Subcutaneous abdominal adipose tissue (tissue), 5 donors: ENCODE measurements around the gene OSTM1.
"Not testable (repeated sequence)": the region's sequence is repeated elsewhere in the genome, so short reads cannot be mapped to it uniquely, and the experiment has no call there.

ENCODE experiments used
- H3K27ac ChIP-seq: one replicate; pipeline ENCODE4 v1.7.0; 2013; ENCODE audit warnings: low read depth, mild to moderate bottlenecking, inconsistent platforms, low read length, moderate library complexity
- H3K27me3 ChIP-seq, 5 donors: one replicate each; pipeline ENCODE4 v1.7.0; 2013; ENCODE audit warnings: low read length in 5 of 5, inconsistent platforms in 1 of 5; ENCODE audit not compliant: control insufficient read depth in 5 of 5, insufficient read depth in 4 of 5
- H3K36me3 ChIP-seq, 5 donors: one replicate each; pipeline ENCODE4 v1.7.0; 2013; ENCODE audit warnings: low read length in 5 of 5; ENCODE audit not compliant: control insufficient read depth in 5 of 5, insufficient read depth in 5 of 5
- H3K4me1 ChIP-seq, 5 donors: one replicate each; pipeline ENCODE4 v1.7.0; 2013; ENCODE audit warnings: low read length in 5 of 5, mild to moderate bottlenecking in 3 of 5, moderate library complexity in 1 of 5; ENCODE audit not compliant: control insufficient read depth in 5 of 5, insufficient read depth in 5 of 5
- H3K4me3 ChIP-seq, 5 donors: one replicate each; pipeline ENCODE4 v1.7.0; 2013; ENCODE audit warnings: low read length in 5 of 5, low read depth in 1 of 5
- H3K9ac ChIP-seq, 5 donors: one replicate each; pipeline ENCODE4 v1.7.0; 2013; ENCODE audit warnings: low read length in 5 of 5, mild to moderate bottlenecking in 4 of 5, moderate library complexity in 3 of 5
- H3K9me3 ChIP-seq, 5 donors: one replicate each; pipeline ENCODE4 v1.7.0; 2013; ENCODE audit warnings: low read length in 5 of 5; ENCODE audit not compliant: control insufficient read depth in 5 of 5
- donor health status: healthy.
- donor health status: healthy.
- donor health status: healthy.
- donor health status: healthy.
- donor health status: healthy.

Gene OSTM1

GRCh38 chr6:108004861-108005260 lies 69.7 kb downstream of the OSTM1 start:
- no peaks in the 10 kb centered on the region for H3K36me3 ChIP-seq
- no peak overlapping the region for H3K9ac ChIP-seq
- no peaks in the 10 kb centered on the region for H3K27me3 ChIP-seq
- peaks cover 0 to 12% (median 7%) of the 10 kb centered on the region in 5 donors for H3K9me3 ChIP-seq
- H3K27ac ChIP-seq, result no peak overlapping the region
- H3K4me1 ChIP-seq, result peaks cover 0 to 7% (median 0%) of the 10 kb centered on the region in 5 donors
- no peak overlapping the region for H3K4me3 ChIP-seq

- Histone ChIP-seq H3K4me1 (peaks cover 0 to 7% (median 0%) of the 10 kb centered on the region in 5 donors), H3K27me3 (no peaks in the 10 kb centered on the region), H3K36me3 (no peaks in the 10 kb centered on the region), H3K9me3 (no peaks in the 10 kb centered on the region), H3K4me3 (no peak overlapping the region), H3K9ac (no peak overlapping the region), H3K27ac (no peak overlapping the region)
Observed at GRCh38 chr6:108002365-108003221, 71.9 kb downstream of the OSTM1 start.

- Histone ChIP-seq H3K4me3 (no peak overlapping the region), H3K4me1 (peaks cover 0 to 7% (median 0%) of the 10 kb centered on the region in 5 donors), H3K27me3 (no peaks in the 10 kb centered on the region), H3K36me3 (no peaks in the 10 kb centered on the region), H3K9ac (no peak overlapping the region), H3K27ac (no peak overlapping the region), H3K9me3 (no peaks in the 10 kb centered on the region)
Observed at GRCh38 chr6:108001696-108002231, 72.8 kb downstream of the OSTM1 start.

- not testable (repeated sequence) for H3K9ac ChIP-seq, H3K4me1 ChIP-seq, H3K9me3 ChIP-seq, H3K36me3 ChIP-seq, H3K27me3 ChIP-seq, H3K27ac ChIP-seq, H3K4me3 ChIP-seq
Observed at GRCh38 chr6:108000259-108000658, 74.3 kb downstream of the OSTM1 start.

- Histone ChIP-seq H3K9ac (no peak overlapping the region), H3K4me1 (peaks cover 0 to 7% (median 0%) of the 10 kb centered on the region in 5 donors)
Observed at GRCh38 chr6:107999341-107999740, 75.2 kb downstream of the OSTM1 start.

GRCh38 chr6:107991772-107992550 lies 82.6 kb downstream of the OSTM1 start:
- Histone ChIP-seq H3K27me3 (no peaks in the 10 kb centered on the region), H3K36me3 (no peaks in the 10 kb centered on the region), H3K27ac (no peak overlapping the region), H3K9me3 (no peaks in the 10 kb centered on the region), H3K9ac (no peak overlapping the region), H3K4me3 (no peak overlapping the region), H3K4me1 (peaks cover 0 to 12% (median 0%) of the 10 kb centered on the region in 5 donors)

More at GRCh38 chr6:107999341-107999740, 75.2 kb downstream of the OSTM1 start:
- no peaks in the 10 kb centered on the region for H3K36me3 ChIP-seq
- H3K4me3 ChIP-seq, result no peak overlapping the region
- H3K9me3 ChIP-seq, result no peaks in the 10 kb centered on the region
- H3K27ac ChIP-seq, result no peak overlapping the region
- H3K27me3 ChIP-seq, result no peaks in the 10 kb centered on the region
